Spinal cord (tissue), 10 donors: ENCODE measurements around the gene ZNF827. TPM values are rescaled to one million over a fixed set of nuclear protein-coding genes. Genes with fewer than 3 reads are reported as not detected.

Experiments
- DNase-seq, 6 donors: peaks; one replicate each; pipeline versions ENCODE4 v3.0.0 to v3.0.0-alpha.2; 2013 to 2015; ENCODE audit warnings: low spot score in 6 of 6, low read depth in 4 of 6
- H3K27ac ChIP-seq: one replicate; pipeline ENCODE4 v1.5.1; 2013; ENCODE audit warnings: low read depth, low read length, control low read depth
- H3K27me3 ChIP-seq: one replicate; pipeline ENCODE4 v1.6.1; 2013; ENCODE audit warnings: low read length; ENCODE audit not compliant: control insufficient read depth, insufficient read depth
- H3K36me3 ChIP-seq: one replicate; pipeline ENCODE4 v1.6.1; 2013; ENCODE audit warnings: low read length; ENCODE audit not compliant: control insufficient read depth, insufficient read depth
- H3K4me1 ChIP-seq: one replicate; pipeline ENCODE4 v1.6.1; 2013; ENCODE audit warnings: low read length; ENCODE audit not compliant: control insufficient read depth, insufficient read depth
- H3K4me3 ChIP-seq: one replicate; pipeline ENCODE4 v1.5.1; 2013; ENCODE audit warnings: low read depth, low read length, control low read depth
- H3K9me3 ChIP-seq: one replicate; pipeline ENCODE4 v1.6.1; 2013; ENCODE audit warnings: low read length; ENCODE audit not compliant: control insufficient read depth, insufficient read depth
- WGBS: methylation state at CpG from one replicate; pipeline ENCODE4 v1.1.5; 2013; ENCODE audit warnings: missing lambda C conversion rate; ENCODE audit not compliant: insufficient coverage; 5-methylcytosine and 5-hydroxymethylcytosine counted together
- polyA plus RNA-seq, 2 donors: library from polyadenylated mRNA; unstranded; fragments of 120-200 nt; gene quantifications; one replicate each; pipeline ENCODE4 v1.2.1, GENCODE V29; 2013; ENCODE audit not compliant: insufficient read length in 2 of 2
- total RNA-seq, 2 donors: library from RNA; depleted of rRNA in 1 of 2; stranded (reverse); fragments of 120-200 nt in 1 of 2; fragments of >200 nt in 1 of 2; gene quantifications; one replicate each; pipeline versions ENCODE4 v1.2.3 to v1.2.4, GENCODE V29; 2013 to 2014
- donor health status: healthy.

Gene ZNF827
- total and polyA plus RNA-seq, 4 donors, result 22.3 to 33.6 (median 26.1) TPM

DNA sequence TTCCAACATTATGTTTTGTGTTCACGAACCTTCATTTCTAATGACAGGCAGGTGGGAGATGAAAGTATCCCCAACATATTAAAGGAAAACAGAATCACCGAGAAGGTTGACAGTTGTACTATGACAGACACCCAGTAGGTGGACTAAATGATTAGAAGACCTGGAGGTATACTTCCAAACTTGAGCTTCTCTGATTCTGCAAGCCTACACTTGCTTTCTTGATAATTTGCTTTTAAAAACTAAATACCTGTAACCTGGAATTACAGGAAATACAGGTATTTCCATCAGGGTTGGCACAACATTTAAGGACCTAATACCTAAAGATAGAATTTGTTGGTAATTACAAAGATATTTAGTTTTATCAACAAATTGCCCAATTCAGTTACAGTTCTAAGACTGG is 215.3 kb downstream of the ZNF827 start:
- H3K36me3 ChIP-seq, result no peaks in the 10 kb centered on the region
- WGBS, result no CpG with 5 or more reads among the region's 2 CpGs
- no peak overlapping the region for H3K27ac ChIP-seq
- H3K9me3 ChIP-seq, result no peaks in the 10 kb centered on the region
- no peak for DNase-seq
- no peaks in the 10 kb centered on the region for H3K27me3 ChIP-seq
- H3K4me3 ChIP-seq, result no peak overlapping the region
- peaks cover 2% of the 10 kb centered on the region for H3K4me1 ChIP-seq

- WGBS, result 100% methylated on average over 1 of the region's 1 CpG
- Histone ChIP-seq H3K36me3 (no peaks in the 10 kb centered on the region), H3K27ac (no peak overlapping the region), H3K9me3 (no peaks in the 10 kb centered on the region), H3K27me3 (no peaks in the 10 kb centered on the region), H3K4me1 (peaks cover 2% of the 10 kb centered on the region), H3K4me3 (no peak overlapping the region)
- DNase-seq, result no peak
These were observed 216.1 kb downstream of the ZNF827 start for GRCh38 chr4:145722561-145722960.

DNA sequence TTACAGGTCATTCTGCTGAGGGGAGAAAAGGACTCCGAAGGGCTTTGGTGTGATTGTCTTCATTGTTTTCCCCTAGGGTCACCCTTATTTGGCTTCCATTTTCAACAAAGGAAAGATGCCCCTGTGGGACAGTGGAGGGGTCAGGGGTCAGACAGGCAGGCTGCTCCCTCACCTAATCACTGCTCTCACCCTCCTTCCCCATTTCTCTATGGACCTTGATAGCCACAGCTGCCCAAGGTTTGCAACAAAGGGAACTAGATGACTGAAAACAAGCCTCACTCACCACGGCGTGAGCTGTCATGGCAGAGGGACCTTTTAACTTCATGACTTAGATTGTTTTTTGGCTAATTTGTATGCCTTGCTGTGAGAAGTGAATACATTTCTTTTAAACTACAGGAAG is 218.0 kb downstream of the ZNF827 start:
- Histone ChIP-seq H3K4me3 (no peak overlapping the region), H3K9me3 (no peaks in the 10 kb centered on the region), H3K4me1 (peaks cover 2% of the 10 kb centered on the region), H3K27me3 (no peaks in the 10 kb centered on the region), H3K27ac (no peak overlapping the region), H3K36me3 (no peaks in the 10 kb centered on the region)
- WGBS, result no CpG with 5 or more reads among the region's 3 CpGs
- no peak for DNase-seq

DNA sequence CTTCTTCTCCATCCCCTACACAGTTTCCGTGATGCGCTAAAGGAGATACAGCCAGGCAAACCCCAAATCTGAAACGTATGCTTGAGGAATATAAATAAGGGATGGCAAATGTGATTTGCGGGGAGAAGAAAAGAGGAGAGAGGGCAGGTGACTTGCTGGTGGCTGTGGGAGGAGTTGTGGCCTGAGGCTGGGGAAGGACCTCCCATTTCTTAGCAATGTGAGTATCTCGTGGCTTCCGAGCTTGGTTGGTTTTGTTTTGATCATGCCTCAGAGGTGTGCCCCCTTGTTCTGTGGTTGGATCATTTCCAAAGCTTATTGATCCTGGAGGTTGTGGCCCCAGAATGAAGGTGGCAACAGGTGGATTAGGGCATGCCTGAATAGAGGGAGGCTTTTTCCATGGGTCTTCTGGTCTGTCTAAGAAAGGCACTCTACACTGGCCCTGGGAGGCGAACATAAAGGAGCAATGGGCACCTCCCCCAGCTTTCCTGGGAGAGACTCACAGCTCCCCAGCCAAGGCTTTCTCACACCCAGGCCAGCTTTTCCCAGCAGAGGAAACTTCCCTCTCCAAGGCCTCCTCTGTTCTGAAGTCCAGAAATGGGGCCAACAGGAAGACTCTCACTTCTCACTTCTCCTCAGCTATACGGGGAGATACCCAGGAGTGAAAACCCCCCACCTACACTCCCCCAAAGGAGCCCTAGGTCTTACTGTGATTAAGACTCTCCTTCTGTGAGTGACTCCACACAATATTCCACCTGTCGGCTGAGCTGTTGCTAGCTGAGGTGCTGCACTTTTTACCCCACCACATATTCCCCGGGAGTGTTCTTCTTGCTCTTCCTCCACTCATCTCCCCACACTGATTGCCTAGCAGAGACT is 218.6 kb downstream of the ZNF827 start:
- DNase-seq, result no peak
- 87% methylated on average over 5 of the region's 10 CpGs for WGBS
- H3K27ac ChIP-seq, result no peak overlapping the region

DNA sequence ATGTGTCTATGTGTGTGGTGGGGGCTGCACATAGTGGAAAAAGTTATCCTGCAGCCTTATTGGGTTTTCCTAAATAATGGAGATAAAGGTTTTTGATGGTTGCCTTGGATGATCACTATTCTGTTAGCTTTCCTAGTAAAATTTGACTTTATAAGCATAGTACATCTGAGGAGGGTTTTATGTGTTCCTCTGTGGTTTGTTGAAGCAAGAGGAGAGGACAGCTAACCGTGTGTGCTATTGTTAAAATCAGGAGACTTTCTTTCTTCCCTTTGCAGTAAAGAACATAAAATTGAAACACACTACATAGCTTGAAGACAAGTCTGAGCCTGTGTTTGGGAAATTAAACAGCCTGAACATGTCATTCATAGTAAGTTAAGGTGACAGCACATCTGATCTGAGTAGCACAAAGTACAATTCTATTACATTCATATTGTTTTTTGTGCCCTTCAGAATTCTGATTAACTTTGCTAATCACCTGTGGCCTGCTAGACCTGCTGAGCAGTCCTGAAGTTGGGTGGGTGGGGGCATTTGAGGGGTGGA is 221.9 kb downstream of the ZNF827 start:
- peaks cover 2% of the 10 kb centered on the region for H3K9me3 ChIP-seq
- DNase-seq, result no peak
- H3K27me3 ChIP-seq, result no peaks in the 10 kb centered on the region
- peaks cover 2% of the 10 kb centered on the region for H3K4me1 ChIP-seq
- H3K27ac ChIP-seq, result no peak overlapping the region
- H3K36me3 ChIP-seq, result no peaks in the 10 kb centered on the region
- WGBS, result no CpG with 5 or more reads among the region's 1 CpG
- H3K4me3 ChIP-seq, result no peak overlapping the region

More for the DNA sequence above, 218.6 kb downstream of the ZNF827 start:
- H3K4me3 ChIP-seq, result no peak overlapping the region
- H3K36me3 ChIP-seq, result no peaks in the 10 kb centered on the region
- no peaks in the 10 kb centered on the region for H3K9me3 ChIP-seq
- peaks cover 2% of the 10 kb centered on the region for H3K4me1 ChIP-seq
- no peaks in the 10 kb centered on the region for H3K27me3 ChIP-seq

- no peak overlapping the region for H3K27ac ChIP-seq
- no peaks in the 10 kb centered on the region for H3K36me3 ChIP-seq
- no peak overlapping the region for H3K4me3 ChIP-seq
- WGBS, result no CpG with 5 or more reads among the region's 3 CpGs
- H3K9me3 ChIP-seq, result peaks cover 2% of the 10 kb centered on the region
- DNase-seq, result peak in 1 of 6 donors; percentile 12
- peaks cover 2% of the 10 kb centered on the region for H3K4me1 ChIP-seq
- H3K27me3 ChIP-seq, result no peaks in the 10 kb centered on the region
These were observed 222.4 kb downstream of the ZNF827 start for GRCh38 chr4:145716200-145716599.

- Histone ChIP-seq H3K27ac (no peak overlapping the region), H3K27me3 (no peaks in the 10 kb centered on the region), H3K36me3 (no peaks in the 10 kb centered on the region), H3K4me1 (no peaks in the 10 kb centered on the region), H3K9me3 (peaks cover 2% of the 10 kb centered on the region), H3K4me3 (no peak overlapping the region)
- no peak for DNase-seq
- 100% methylated on average over 1 of the region's 3 CpGs for WGBS
These were observed 228.8 kb downstream of the ZNF827 start for GRCh38 chr4:145709843-145710242.

GRCh38 chr4:145709336-145709735 is 229.3 kb downstream of the ZNF827 start:
- H3K9me3 ChIP-seq, result peaks cover 2% of the 10 kb centered on the region
- H3K27me3 ChIP-seq, result no peaks in the 10 kb centered on the region
- no peaks in the 10 kb centered on the region for H3K4me1 ChIP-seq
- DNase-seq, result no peak
- no peak overlapping the region for H3K27ac ChIP-seq
- no peak overlapping the region for H3K4me3 ChIP-seq
- H3K36me3 ChIP-seq, result no peaks in the 10 kb centered on the region
- 57% methylated on average over 1 of the region's 1 CpG for WGBS
